HCT116 (cell line): ENCODE results near the gene SMAD2. TPM values are rescaled to one million over a fixed set of nuclear protein-coding genes. Genes with fewer than 3 reads are reported as not detected.

Source experiments
- ATAC-seq: fragments of 200-7000 bp; cut with Tn5 transposase; 2 replicates; pipeline ENCODE4 v1.9.1; 2020; ENCODE audit warnings: mild to moderate bottlenecking, moderate library complexity
- BruUV-seq: library from RNA; stranded (reverse); fragments of 400-500 nt; replicated peaks from 2 replicates; lab custom pipeline; 2021; lab: Mats Ljungman, UMichigan
- CTCF ChIA-PET: fragments of 300-600 bp; sonication (Branson Sonifier 250); formaldehyde crosslinking; loops from one replicate; lab custom pipeline; 2021; ENCODE audit warnings: antibody characterized with exemption; lab: Charles Lee
- POLR2A ChIA-PET: fragments of 300-600, 350-600 bp; sonication (Branson Sonifier 250); formaldehyde crosslinking; loops from one replicate; lab custom pipeline; 2021; ENCODE audit warnings: antibody characterized with exemption; lab: Charles Lee
- RAD21 ChIA-PET, 2 experiments: fragments of 300-600 bp; sonication (Branson Sonifier 250); formaldehyde crosslinking; loops; one replicate each; lab custom pipeline; 2023; ENCODE audit warnings: low total read pairs in 2 of 2; ENCODE audit not compliant: uncharacterized antibody in 2 of 2, unreplicated experiment in 2 of 2, low non-redundant PET in 1 of 2; lab: Charles Lee
- DNase-seq: peaks from one replicate; pipeline ENCODE4 v3.0.0-alpha.2; 2010; ENCODE audit warnings: low read depth, low spot score
- H2AFZ ChIP-seq: fragments of 200-600 bp; shearing (Covaris generic), sonication (generic); 2 replicates; pipeline ENCODE4 v1.6.1; 2017; ENCODE audit warnings: low read depth, mixed run types, mixed read lengths, antibody characterized with exemption, low read length; ENCODE audit not compliant: poor library complexity, severe bottlenecking
- H3K27ac ChIP-seq: 2 replicates; pipeline ENCODE4 v1.5.1; 2012; ENCODE audit warnings: low read depth, low read length
- H3K27me3 ChIP-seq: fragments of 200-600 bp; sonication (generic); 2 replicates; pipeline ENCODE4 v1.6.1; 2016; ENCODE audit warnings: mixed run types, low read length, mixed read lengths; ENCODE audit not compliant: insufficient read depth
- H3K36me3 ChIP-seq, 2 experiments: fragments of 200-500 bp in 1 of 2; fragments of 200-600 bp in 1 of 2; sonication (Bioruptor generic) in 1 of 2; sonication (generic) in 1 of 2; 2 replicates each; pipeline versions ENCODE4 v1.5.1 to v1.6.1; 2014 to 2016; ENCODE audit warnings: low read length in 2 of 2, inconsistent platforms in 1 of 2, mixed read lengths in 1 of 2, mixed run types in 1 of 2; ENCODE audit not compliant: insufficient read depth in 2 of 2, control insufficient read depth in 1 of 2
- H3K4me1 ChIP-seq, 2 experiments: fragments of 200-600 bp in 1 of 2; sonication (generic) in 1 of 2; 2 replicates each; pipeline versions ENCODE4 v1.5.1 to v1.6.1; 2012 to 2017; ENCODE audit warnings: low read length in 2 of 2, inconsistent platforms in 1 of 2, mild to moderate bottlenecking in 1 of 2, mixed read lengths in 1 of 2, mixed run types in 1 of 2, moderate library complexity in 1 of 2; ENCODE audit not compliant: insufficient read depth in 2 of 2, control insufficient read depth in 1 of 2
- H3K4me2 ChIP-seq: fragments of 200-600 bp; sonication (generic); 2 replicates; pipeline ENCODE4 v1.6.1; 2017; ENCODE audit warnings: mixed run types, low read length, mixed read lengths
- H3K4me3 ChIP-seq, 2 experiments: fragments of 200-600 bp in 1 of 2; sonication (generic) in 1 of 2; replicated peaks in 1 of 2; 2 replicates each; pipeline ENCODE4 v1.5.1; 2011 to 2016; ENCODE audit warnings: low read length in 2 of 2, control low read depth in 1 of 2, low read depth in 1 of 2, mild to moderate bottlenecking in 1 of 2, mixed read lengths in 1 of 2, mixed run types in 1 of 2
- H3K79me2 ChIP-seq: fragments of 200-600 bp; sonication (generic); 2 replicates; pipeline ENCODE4 v1.6.1; 2017; ENCODE audit warnings: mild to moderate bottlenecking, mixed run types, low read length, moderate library complexity, mixed read lengths; ENCODE audit not compliant: insufficient read depth
- H3K9ac ChIP-seq: fragments of 200-600 bp; sonication (generic); 2 replicates; pipeline ENCODE4 v1.6.1; 2016; ENCODE audit warnings: low read length, mixed read lengths
- H3K9me2 ChIP-seq: fragments of 200-600 bp; sonication (generic), shearing (Covaris generic); 2 replicates; pipeline ENCODE4 v1.6.1; 2017; ENCODE audit warnings: mixed run types, mild to moderate bottlenecking, moderate library complexity; ENCODE audit not compliant: insufficient read depth
- H3K9me3 ChIP-seq, 2 experiments: fragments of 200-500 bp in 1 of 2; fragments of 200-600 bp in 1 of 2; sonication (Bioruptor generic) in 1 of 2; sonication (generic) in 1 of 2; 2 replicates each; pipeline ENCODE4 v1.6.1; 2014 to 2017; ENCODE audit warnings: low read length in 2 of 2, mixed read lengths in 2 of 2, inconsistent platforms in 1 of 2, low read depth in 1 of 2, mild to moderate bottlenecking in 1 of 2, mixed run types in 1 of 2, moderate library complexity in 1 of 2; ENCODE audit not compliant: control insufficient read depth in 1 of 2, insufficient read depth in 1 of 2
- H4K20me1 ChIP-seq: fragments of 200-600 bp; sonication (generic), shearing (Covaris generic); 2 replicates; pipeline ENCODE4 v1.6.1; 2017; ENCODE audit warnings: mixed run types, mild to moderate bottlenecking, moderate library complexity; ENCODE audit not compliant: insufficient read depth
- ATF3 ChIP-seq: IDR thresholded peaks from 2 replicates; pipeline ENCODE4 v1.6.1; 2012
- CBX3 ChIP-seq: IDR thresholded peaks from 2 replicates; pipeline ENCODE4 v1.6.1; 2012; ENCODE audit warnings: low read depth
- CTCF ChIP-seq, 3 experiments: fragments of 200-600 bp in 1 of 3; sonication (generic) in 1 of 3; IDR thresholded peaks in 2 of 3; conservative IDR thresholded peaks in 1 of 3; 2 replicates each; pipeline ENCODE4 v1.5.1; 2012 to 2017; ENCODE audit warnings: low read depth in 2 of 3, low read length in 2 of 3, antibody characterized with exemption in 1 of 3, borderline replicate concordance in 1 of 3, control low read depth in 1 of 3, mild to moderate bottlenecking in 1 of 3, mixed read lengths in 1 of 3, mixed run types in 1 of 3, moderate library complexity in 1 of 3; ENCODE audit not compliant: insufficient read depth in 1 of 3
- EGR1 ChIP-seq: IDR thresholded peaks from 2 replicates; pipeline ENCODE4 v1.6.1; 2012; ENCODE audit warnings: low read depth
- EZH2 ChIP-seq: fragments of 200-600 bp; sonication (generic); IDR thresholded peaks from 2 replicates; pipeline ENCODE4 v1.6.1; 2017; ENCODE audit warnings: antibody characterized with exemption, mixed run types
- EZH2phosphoT487 ChIP-seq: fragments of 200-600 bp; IDR thresholded peaks from 2 replicates; pipeline ENCODE4 v1.6.1; 2018; ENCODE audit warnings: antibody characterized with exemption, borderline replicate concordance
- JUND ChIP-seq: IDR thresholded peaks from 2 replicates; pipeline ENCODE4 v1.6.1; 2012
- MAX ChIP-seq: IDR thresholded peaks from 2 replicates; pipeline ENCODE4 v1.6.1; 2012
- POLR2A ChIP-seq: IDR thresholded peaks from 2 replicates; pipeline ENCODE4 v1.7.0; 2011; ENCODE audit warnings: borderline replicate concordance; ENCODE audit not compliant: insufficient read depth, insufficient read length; ENCODE audit errors: extremely low read depth
- POLR2AphosphoS5 ChIP-seq: IDR thresholded peaks from 2 replicates; pipeline ENCODE4 v1.6.1; 2011; ENCODE audit warnings: mild to moderate bottlenecking, low read depth, low read length, moderate library complexity
- RAD21 ChIP-seq: IDR thresholded peaks from 2 replicates; pipeline ENCODE4 v1.6.1; 2012; ENCODE audit warnings: low read depth, mild to moderate bottlenecking
- REST ChIP-seq: IDR thresholded peaks from 2 replicates; pipeline ENCODE4 v1.6.1; 2012; ENCODE audit warnings: low read depth
- SIN3A ChIP-seq: IDR thresholded peaks from 2 replicates; pipeline ENCODE4 v1.6.1; 2012; ENCODE audit warnings: low read depth
- SP1 ChIP-seq: IDR thresholded peaks from 2 replicates; pipeline ENCODE4 v1.6.1; 2012; ENCODE audit warnings: low read depth
- SRF ChIP-seq: IDR thresholded peaks from 2 replicates; pipeline ENCODE4 v1.6.1; 2012; ENCODE audit warnings: low read depth
- YY1 ChIP-seq: IDR thresholded peaks from 2 replicates; pipeline ENCODE4 v1.6.1; 2011; ENCODE audit warnings: low read length, low read depth, moderate library complexity, mild to moderate bottlenecking; ENCODE audit not compliant: insufficient replicate concordance; ENCODE audit errors: extremely low read depth
- ZBTB33 ChIP-seq: IDR thresholded peaks from 2 replicates; pipeline ENCODE4 v1.6.1; 2011; ENCODE audit warnings: mild to moderate bottlenecking, low read length, moderate library complexity; ENCODE audit not compliant: insufficient replicate concordance; ENCODE audit errors: extremely low read depth
- ZFX ChIP-seq: fragments of 450-650 bp; IDR thresholded peaks from 2 replicates; pipeline ENCODE4 v1.6.1; 2017
- ZNF274 ChIP-seq: fragments of 200-500 bp; sonication (Bioruptor generic); IDR thresholded peaks from 2 replicates; pipeline ENCODE4 v1.6.1; 2014; ENCODE audit warnings: mild to moderate bottlenecking, low read depth, low read length, inconsistent platforms
- intact Hi-C: fragments of 100-400 bp; cut with micrococcal nuclease; formaldehyde crosslinking; loops from 2 replicates; pipeline ENCODE4 v1.10.0; 2022
- total RNA-seq: library from RNA; stranded (reverse); gene quantifications from one replicate; pipeline ENCODE4 v1.2.1, GENCODE V29; 2021; ENCODE audit not compliant: unreplicated experiment

SMAD2 gene
- total RNA-seq, 1 experiment from 2014 or later = 130 TPM

- TF ChIP-seq REST (no peak), MAX (no peak)
Measured at GRCh38 chr18:47793609-47794008, 136.8 kb downstream of the SMAD2 start (continued).

GRCh38 chr18:47791461-47791985 lies 138.9 kb downstream of the SMAD2 start:
- Histone ChIP-seq H2AFZ (no peak overlapping the region), H3K27ac (no peak overlapping the region), H3K79me2 (no peaks in the 10 kb centered on the region), H3K9me2 (no peaks in the 10 kb centered on the region), H3K9ac (no peak overlapping the region), H3K9me3 (no peaks in the 10 kb centered on the region), H3K4me1 (no peaks in the 10 kb centered on the region), H3K4me3 (no peak overlapping the region), H3K4me2 (no peak overlapping the region), H3K36me3 (no peaks in the 10 kb centered on the region), H4K20me1 (no peaks in the 10 kb centered on the region), H3K27me3 (no peaks in the 10 kb centered on the region)
- ChIA-PET CTCF (no interaction called here), RAD21 (no interaction called here), POLR2A (no interaction called here)
- DNase-seq (no peak), ATAC-seq (no peak)
- no TSS peak for BruUV-seq
- intact Hi-C loops = no loop called here
- no peak for TF ChIP-seq SP1
- TF ChIP-seq ATF3 = no peak
- no peak for TF ChIP-seq EZH2
- no peak for TF ChIP-seq ZBTB33
- no peak for TF ChIP-seq SIN3A
- no peak for TF ChIP-seq RAD21
- TF ChIP-seq POLR2A = no peak
- TF ChIP-seq POLR2AphosphoS5 = no peak
- TF ChIP-seq CBX3 = no peak
- TF ChIP-seq ZNF274 = no peak
- TF ChIP-seq EGR1 = no peak
- no peak for TF ChIP-seq MAX
- TF ChIP-seq SRF = no peak
- TF ChIP-seq ZFX = no peak
- TF ChIP-seq JUND = no peak
- no peak for TF ChIP-seq YY1
- no peak for TF ChIP-seq CTCF (IDR thresholded peaks at IDR 0.05 in 2 of 3, conservative IDR thresholded peaks at IDR 0.05 in 1 of 3; ENCODE audit: borderline replicate concordance in 1 of 3, insufficient read depth in 1 of 3, low read depth in 2 of 3, low read length in 2 of 3)
- no peak for TF ChIP-seq EZH2phosphoT487
